Aorta (tissue), 5 donors: ENCODE results near the gene POLR1A. TPM values are rescaled to one million over a fixed set of nuclear protein-coding genes. Genes with fewer than 3 reads are reported as not detected.

Experiments used
- ATAC-seq: fragments of 200-7000 bp; cut with Tn5 transposase; one replicate; pipeline ENCODE4 v1.9.1; 2022; ENCODE audit warnings: moderate library complexity; ENCODE audit not compliant: low FRiP score
- DNase-seq, 2 donors: peaks; one replicate each; pipeline ENCODE4 v3.0.0-alpha.2; 2020
- H3K27ac ChIP-seq, 2 donors: one replicate each; pipeline ENCODE4 v1.5.1; 2013; ENCODE audit warnings: low read length in 2 of 2, mild to moderate bottlenecking in 2 of 2, moderate library complexity in 2 of 2, control low read depth in 1 of 2, inconsistent platforms in 1 of 2, low read depth in 1 of 2
- H3K27me3 ChIP-seq, 2 donors: one replicate each; pipeline ENCODE4 v1.6.1; 2013; ENCODE audit warnings: control low read depth in 1 of 2, low read length in 1 of 2, mild to moderate bottlenecking in 1 of 2, moderate library complexity in 1 of 2; ENCODE audit not compliant: insufficient read depth in 2 of 2, control insufficient read depth in 1 of 2
- H3K36me3 ChIP-seq, 2 donors: one replicate each; pipeline ENCODE4 v1.6.1; 2013; ENCODE audit warnings: control low read depth in 1 of 2, low read length in 1 of 2, mild to moderate bottlenecking in 1 of 2; ENCODE audit not compliant: insufficient read depth in 2 of 2, control insufficient read depth in 1 of 2
- H3K4me1 ChIP-seq, 2 donors: one replicate each; pipeline ENCODE4 v1.6.1; 2013; ENCODE audit warnings: low read length in 2 of 2, control low read depth in 1 of 2, mild to moderate bottlenecking in 1 of 2, moderate library complexity in 1 of 2; ENCODE audit not compliant: insufficient read depth in 2 of 2, control insufficient read depth in 1 of 2
- H3K4me3 ChIP-seq, 2 donors: one replicate each; pipeline ENCODE4 v1.5.1; 2013; ENCODE audit warnings: low read length in 2 of 2, control low read depth in 1 of 2, mild to moderate bottlenecking in 1 of 2
- H3K9me3 ChIP-seq: one replicate; pipeline ENCODE4 v1.6.1; 2013; ENCODE audit warnings: mild to moderate bottlenecking, low read length; ENCODE audit not compliant: control insufficient read depth
- WGBS, 2 donors: extraction: QIAGEN DNeasy Blood & Tissue Kit; methylation state at CpG; one replicate each; pipeline ENCODE4 v1.1.7; 2013; 5-methylcytosine and 5-hydroxymethylcytosine counted together
- intact Hi-C, 2 donors: fragments of 100-400 bp; cut with DNase I; formaldehyde crosslinking; loops; one replicate each; pipeline versions ENCODE4 v1.14.2 to v1.15.0; 2022
- long read RNA-seq, 2 donors: library from polyadenylated mRNA; unstranded; transcript quantifications; one replicate each; pipeline ENCODE4 v2.0.0, GENCODE V29; 2020 to 2021
- polyA plus RNA-seq, 2 donors: library from polyadenylated mRNA; stranded (reverse); fragments of 200-250 nt; gene quantifications; one replicate each; pipeline ENCODE4 v1.2.3, GENCODE V29; 2013
- total RNA-seq, 2 donors: library from RNA; stranded (reverse); fragmentation: NEBNext Ultra II Directional; extraction: Animal tissue kit (Norgen Biotek cat#: 25700); gene quantifications; one replicate each; pipeline ENCODE4 v1.2.1, GENCODE V29; 2021
- donor health status: healthy with polysubstance abuse.
- donor health status: Bipolar disorder and iron deficiency.
- donor health status: DM: no; HTN: no; CAD: no.
- donor health status: DM: no; HTN: no; CAD: no.
- donor health status: DM: yes; HTN: yes; CAD: no.

The POLR1A gene
- total RNA-seq (10 to 100 TPM; 28.2 to 31.5 TPM), polyA plus RNA-seq (1 to 10 TPM; 1.4 to 4.7 TPM)
- long read RNA-seq, donor 1, partial matches to known transcripts = 9 of 21 reads
- long read RNA-seq, donor 1, other reads (novel, unspliced or antisense) = 12 of 21 reads
- long read RNA-seq, donor 2, partial matches to known transcripts = 6 of 11 reads
- long read RNA-seq, donor 2, other reads (novel, unspliced or antisense) = 5 of 11 reads

DNA sequence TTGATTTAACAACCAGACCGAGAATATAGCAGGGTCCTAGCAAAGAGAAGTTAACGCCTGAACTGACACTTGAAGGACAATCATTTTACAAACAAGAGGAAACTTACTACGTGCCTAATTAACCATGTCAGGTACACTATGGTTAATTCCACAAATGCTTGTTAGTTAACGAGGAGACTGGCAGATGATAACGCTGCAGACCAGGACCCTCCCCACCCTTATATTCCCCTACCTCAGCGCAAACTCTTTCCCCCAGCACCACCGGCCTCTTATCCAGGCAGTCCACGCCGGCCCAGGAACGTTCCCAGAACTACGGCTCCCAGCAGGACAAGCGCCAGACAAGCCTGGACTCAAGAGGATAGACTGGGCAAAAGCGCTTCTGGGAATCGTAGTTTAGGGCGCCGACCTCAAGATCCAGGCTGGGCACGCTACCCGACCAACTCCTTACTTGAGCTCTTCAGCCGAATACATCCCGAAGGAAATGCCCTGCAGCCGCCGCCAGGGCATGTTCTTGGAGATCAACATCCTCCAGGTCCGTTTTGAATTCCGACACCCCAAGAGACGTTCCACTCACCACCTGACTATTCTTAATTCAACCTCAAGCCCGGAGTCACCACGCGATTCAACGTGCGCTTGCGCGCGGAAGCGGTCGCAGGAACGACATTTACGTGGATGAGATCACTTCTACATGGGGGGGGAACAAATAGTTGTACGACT is at the start of gene POLR1A:
POLR1A (minus strand) TSS at position 635 of the 717 bp plus-strand sequence; CDS start at position 525, 110 bp downstream.
- DNase-seq (peak; percentile 93 to 94), ATAC-seq (peak; percentile 97)
- peaks cover 0 to 3% of the 10 kb centered on the region in 2 donors for H3K36me3 ChIP-seq
- no peaks in the 10 kb centered on the region for H3K9me3 ChIP-seq
- H3K27ac ChIP-seq = peak within 1 kb of the TSS in 1 of 2 donors; percentile 73
- no peaks in the 10 kb centered on the region for H3K27me3 ChIP-seq
- intact Hi-C loops = no loop called here
- H3K4me1 ChIP-seq = peaks cover 0 to 4% of the 10 kb centered on the region in 2 donors
- H3K4me3 ChIP-seq = peak within 1 kb of the TSS; percentile 76 to 90
- 0% methylated on average over 38 of the region's 38 CpGs for WGBS, 2 donors

DNA sequence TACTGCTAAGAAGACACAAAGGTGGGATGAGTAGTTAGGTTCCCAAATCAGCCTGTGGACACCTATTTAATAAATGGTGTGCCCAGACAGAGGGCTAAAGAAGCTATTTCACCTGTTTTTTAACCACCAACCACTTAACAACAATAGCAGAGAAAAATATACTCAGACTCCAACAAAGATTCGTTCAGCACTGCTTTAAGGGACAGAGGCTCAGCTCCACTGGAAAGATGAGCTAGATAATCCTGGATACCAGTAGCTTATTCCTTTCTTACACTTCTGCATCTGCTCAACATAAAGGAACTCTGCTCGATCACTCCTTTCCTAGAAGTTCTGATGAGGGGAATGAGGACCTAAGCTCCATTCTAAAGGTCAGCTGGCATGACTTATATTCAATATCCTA is 44.8 kb upstream of the POLR1A start:
- Histone ChIP-seq H3K9me3 (no peaks in the 10 kb centered on the region), H3K36me3 (peaks cover 8 to 10% of the 10 kb centered on the region in 2 donors), H3K27ac (no peak overlapping the region), H3K4me1 (no peaks in the 10 kb centered on the region), H3K4me3 (no peak overlapping the region), H3K27me3 (no peaks in the 10 kb centered on the region)
- DNase-seq (no peak), ATAC-seq (no peak)
- intact Hi-C loops = no loop called here
- WGBS, 2 donors = 85 to 90% methylated on average over 2 of the region's 2 CpGs

DNA sequence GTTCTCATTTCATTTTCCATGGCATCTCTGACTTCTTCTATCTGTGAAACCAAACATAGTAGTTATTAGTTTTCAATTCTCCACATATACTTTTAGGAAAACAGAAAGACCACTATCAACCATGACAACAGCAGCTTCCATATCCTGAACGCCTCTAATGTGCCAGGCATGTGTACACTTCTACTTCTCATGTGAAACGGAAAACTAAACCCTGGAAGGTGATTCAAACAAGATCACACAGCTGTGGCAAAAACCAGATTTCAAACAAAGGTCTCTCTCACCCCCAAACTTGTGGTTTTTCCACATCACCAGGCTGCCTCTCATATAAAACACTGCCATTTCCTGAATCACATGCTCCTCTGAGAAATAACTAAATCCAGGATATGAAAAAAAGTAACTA is 42.1 kb upstream of the POLR1A start:
- intact Hi-C loops = no loop called here
- H3K27me3 ChIP-seq = no peaks in the 10 kb centered on the region
- no peak overlapping the region for H3K4me3 ChIP-seq
- ATAC-seq = no peak
- H3K36me3 ChIP-seq = peaks cover 11 to 16% of the 10 kb centered on the region in 2 donors
- H3K27ac ChIP-seq = no peak overlapping the region
- DNase-seq = no peak
- no peaks in the 10 kb centered on the region for H3K9me3 ChIP-seq
- no peaks in the 10 kb centered on the region for H3K4me1 ChIP-seq
- 86 to 87% methylated on average over 2 of the region's 2 CpGs for WGBS, 2 donors

DNA sequence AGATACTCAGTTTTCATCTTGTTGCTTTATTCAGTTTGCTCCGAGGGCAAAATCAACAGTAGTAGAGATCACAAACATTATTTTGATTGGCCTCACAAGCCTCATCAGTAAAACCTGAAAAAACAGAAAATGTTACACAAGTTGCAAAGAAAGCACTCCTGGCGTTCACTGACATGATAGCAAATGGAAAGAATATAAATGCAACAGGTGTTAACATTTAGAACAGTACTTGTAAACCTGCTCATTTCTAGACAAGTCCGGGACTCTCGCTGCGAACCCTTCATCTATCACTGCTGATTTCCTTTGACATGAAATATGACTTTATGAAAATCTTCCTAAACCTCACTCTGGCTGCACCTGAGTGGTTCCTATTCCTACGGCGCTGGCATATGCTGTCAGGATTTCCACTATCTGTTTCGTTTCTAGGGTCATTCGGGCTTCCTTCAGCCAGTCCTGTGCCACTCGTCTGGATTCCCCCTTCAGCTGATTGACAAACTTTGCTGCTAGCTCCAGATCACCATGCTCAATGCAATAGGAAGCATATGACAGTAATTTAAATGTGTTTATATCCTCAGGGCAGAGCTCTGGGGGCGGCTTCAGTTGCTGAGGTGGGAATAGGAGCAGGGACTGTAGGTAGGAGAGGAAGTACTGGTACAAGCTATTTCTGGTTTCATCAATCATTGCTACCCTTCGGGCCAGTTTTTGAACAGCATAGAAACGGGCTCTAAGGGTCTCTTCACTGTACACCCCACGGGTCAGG is 38.4 kb upstream of the POLR1A start:
- 74 to 76% methylated on average over 14 of the region's 14 CpGs for WGBS, 2 donors
- peaks cover 11 to 16% of the 10 kb centered on the region in 2 donors for H3K36me3 ChIP-seq
- H3K27me3 ChIP-seq = no peaks in the 10 kb centered on the region
- no peaks in the 10 kb centered on the region for H3K4me1 ChIP-seq
- DNase-seq (no peak), ATAC-seq (no peak)
- intact Hi-C loops = no loop called here
- no peak overlapping the region for H3K27ac ChIP-seq
- H3K9me3 ChIP-seq = no peaks in the 10 kb centered on the region
- no peak overlapping the region for H3K4me3 ChIP-seq

DNA sequence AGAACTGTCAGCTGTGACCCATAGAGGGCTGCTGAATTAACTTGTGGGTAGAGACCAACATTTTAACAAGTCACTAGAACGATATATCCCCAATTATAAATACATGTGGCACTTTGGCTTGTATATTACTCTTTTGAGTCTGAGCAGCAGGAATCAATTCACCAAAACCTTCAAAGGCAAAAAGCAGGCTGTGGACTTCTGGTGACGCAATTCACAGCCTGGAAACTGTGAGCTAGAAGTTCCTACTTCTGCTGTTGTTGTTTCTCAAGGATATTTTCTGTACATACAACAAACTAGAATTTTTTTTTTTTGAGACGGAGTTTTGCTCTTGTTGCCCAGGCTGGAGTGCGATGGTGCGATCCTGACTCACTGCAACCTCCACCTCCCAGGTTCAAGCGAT is 37.6 kb upstream of the POLR1A start:
- 87 to 90% methylated on average over 6 of the region's 6 CpGs for WGBS, 2 donors
- intact Hi-C loops = no loop called here
- Histone ChIP-seq H3K9me3 (no peaks in the 10 kb centered on the region), H3K27me3 (no peaks in the 10 kb centered on the region), H3K27ac (no peak overlapping the region), H3K4me3 (no peak overlapping the region), H3K4me1 (no peaks in the 10 kb centered on the region), H3K36me3 (peaks cover 12 to 17% of the 10 kb centered on the region in 2 donors)
- DNase-seq = no peak
- no peak for ATAC-seq

DNA sequence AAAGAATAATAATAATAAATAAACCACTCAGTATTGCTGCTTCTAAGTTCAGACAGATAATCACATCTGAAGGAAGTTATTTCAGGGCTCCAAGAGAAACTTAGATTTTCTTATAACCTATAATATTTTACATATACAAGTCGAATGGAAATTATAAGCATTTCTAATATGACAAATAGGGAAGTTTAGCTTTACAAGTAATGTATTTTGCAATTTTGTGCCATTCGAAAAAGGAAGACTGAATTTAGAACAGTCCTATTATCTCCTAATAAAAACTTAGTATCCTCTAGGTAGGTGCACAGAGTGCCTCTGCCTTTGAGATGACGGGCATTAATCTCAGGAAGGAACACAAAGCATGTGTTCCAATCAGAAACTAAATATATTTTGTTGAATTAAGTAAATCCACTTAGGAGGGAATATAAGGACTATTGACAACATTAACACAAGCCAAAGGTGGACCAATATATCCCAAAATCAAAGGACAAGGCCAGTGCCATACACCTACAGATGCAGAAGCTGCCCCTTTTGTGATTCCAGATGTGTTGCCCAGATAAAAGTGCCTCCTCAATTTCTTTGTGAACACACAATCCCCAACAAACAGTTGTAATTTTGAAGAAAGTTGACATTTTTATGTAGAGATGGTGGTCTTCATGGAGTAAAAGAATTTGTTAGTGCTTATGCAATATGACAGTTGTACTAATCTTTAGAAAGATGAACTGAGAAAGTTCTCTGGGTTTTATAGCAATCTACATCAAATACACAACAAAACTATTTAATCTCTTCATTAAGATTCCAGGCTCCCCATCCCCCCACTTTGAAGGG is 37.0 kb upstream of the POLR1A start:
- WGBS, 2 donors = 61 to 80% methylated on average over 3 of the region's 3 CpGs
- H3K27ac ChIP-seq = no peak overlapping the region
- no peaks in the 10 kb centered on the region for H3K4me1 ChIP-seq
- no peak overlapping the region for H3K4me3 ChIP-seq
- DNase-seq = no peak
- no peak for ATAC-seq
- intact Hi-C loops = no loop called here
- no peaks in the 10 kb centered on the region for H3K9me3 ChIP-seq
- H3K36me3 ChIP-seq = peaks cover 15 to 17% of the 10 kb centered on the region in 2 donors
- H3K27me3 ChIP-seq = no peaks in the 10 kb centered on the region

DNA sequence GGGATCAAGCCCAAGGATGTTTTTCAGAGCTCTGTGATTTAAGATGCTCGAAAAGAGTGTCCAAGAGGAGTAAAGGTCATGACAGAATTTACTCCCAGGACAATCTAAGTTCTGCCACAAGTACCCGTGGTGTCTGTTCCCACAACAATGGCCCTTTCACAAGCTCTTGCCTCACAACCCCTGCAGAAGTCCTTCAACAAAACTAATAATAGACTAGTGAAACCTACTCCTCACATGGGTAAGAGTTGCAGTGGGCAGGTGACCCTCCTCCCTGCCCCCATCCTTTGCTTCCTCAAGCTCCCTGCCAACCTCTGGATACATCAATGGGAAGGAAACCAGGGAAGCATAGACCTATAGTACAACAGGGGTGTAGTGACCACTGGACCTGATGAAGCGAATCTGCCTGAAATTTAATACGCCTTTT is 35.3 kb upstream of the POLR1A start:
- H3K9me3 ChIP-seq = no peaks in the 10 kb centered on the region
- 75 to 81% methylated on average over 4 of the region's 4 CpGs for WGBS, 2 donors
- peaks cover 15 to 22% of the 10 kb centered on the region in 2 donors for H3K36me3 ChIP-seq
- no peaks in the 10 kb centered on the region for H3K27me3 ChIP-seq
- no peak overlapping the region for H3K4me3 ChIP-seq
- no peak for DNase-seq
- ATAC-seq = no peak
- H3K4me1 ChIP-seq = no peaks in the 10 kb centered on the region
- H3K27ac ChIP-seq = no peak overlapping the region
- intact Hi-C loops = no loop called here

DNA sequence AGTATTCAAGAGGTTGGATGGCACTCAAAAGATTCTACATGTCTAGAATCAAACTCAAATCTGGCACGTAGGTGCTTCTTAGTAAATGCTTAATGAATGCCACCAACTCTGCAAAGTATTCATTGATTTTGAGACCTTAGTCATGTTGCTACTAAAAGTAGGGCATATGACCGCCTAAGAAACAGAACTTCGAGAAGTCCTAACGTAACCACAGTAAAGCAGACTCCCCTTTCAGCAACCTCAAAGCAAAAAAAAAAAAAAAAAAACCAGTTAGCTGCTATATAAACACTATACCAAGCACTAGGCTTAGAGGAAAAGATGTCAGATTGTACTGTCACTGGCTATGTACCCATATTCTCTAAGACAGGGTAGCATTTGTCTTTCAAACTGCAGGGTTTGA is 34.3 kb upstream of the POLR1A start:
- Histone ChIP-seq H3K4me1 (no peaks in the 10 kb centered on the region), H3K36me3 (peaks cover 12 to 24% of the 10 kb centered on the region in 2 donors), H3K9me3 (no peaks in the 10 kb centered on the region), H3K27ac (no peak overlapping the region), H3K27me3 (no peaks in the 10 kb centered on the region), H3K4me3 (no peak overlapping the region)
- 87 to 90% methylated on average over 4 of the region's 4 CpGs for WGBS, 2 donors
- no peak for ATAC-seq
- intact Hi-C loops = no loop called here
- DNase-seq = no peak
